Stimulated activated CD4-positive, alpha-beta T cell treated with anti-CD3 and anti-CD28 coated beads, Interleukin-15, amount 100 ng/mL, for 48 hours (primary cell): ENCODE data around the gene C20orf96.
"Not testable (repeated sequence)": the region's sequence is repeated elsewhere in the genome, so short reads cannot be mapped to it uniquely, and the experiment has no call there.

Experiments
- DNase-seq, 2 donors: peaks; one replicate each; pipeline ENCODE4 v3.0.0-alpha.2; 2020; ENCODE audit warnings: low read depth in 2 of 2

C20orf96 gene, protein sequence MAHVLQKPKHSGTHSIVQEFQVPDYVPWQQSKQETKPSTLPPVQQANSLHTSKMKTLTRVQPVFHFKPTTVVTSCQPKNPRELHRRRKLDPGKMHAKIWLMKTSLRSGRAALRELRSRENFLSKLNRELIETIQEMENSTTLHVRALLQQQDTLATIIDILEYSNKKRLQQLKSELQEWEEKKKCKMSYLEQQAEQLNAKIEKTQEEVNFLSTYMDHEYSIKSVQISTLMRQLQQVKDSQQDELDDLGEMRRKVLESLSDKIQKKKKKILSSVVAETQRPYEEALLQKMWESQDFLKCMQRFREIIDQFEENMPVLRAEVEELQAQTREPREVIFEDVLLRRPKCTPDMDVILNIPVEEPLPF

DNA sequence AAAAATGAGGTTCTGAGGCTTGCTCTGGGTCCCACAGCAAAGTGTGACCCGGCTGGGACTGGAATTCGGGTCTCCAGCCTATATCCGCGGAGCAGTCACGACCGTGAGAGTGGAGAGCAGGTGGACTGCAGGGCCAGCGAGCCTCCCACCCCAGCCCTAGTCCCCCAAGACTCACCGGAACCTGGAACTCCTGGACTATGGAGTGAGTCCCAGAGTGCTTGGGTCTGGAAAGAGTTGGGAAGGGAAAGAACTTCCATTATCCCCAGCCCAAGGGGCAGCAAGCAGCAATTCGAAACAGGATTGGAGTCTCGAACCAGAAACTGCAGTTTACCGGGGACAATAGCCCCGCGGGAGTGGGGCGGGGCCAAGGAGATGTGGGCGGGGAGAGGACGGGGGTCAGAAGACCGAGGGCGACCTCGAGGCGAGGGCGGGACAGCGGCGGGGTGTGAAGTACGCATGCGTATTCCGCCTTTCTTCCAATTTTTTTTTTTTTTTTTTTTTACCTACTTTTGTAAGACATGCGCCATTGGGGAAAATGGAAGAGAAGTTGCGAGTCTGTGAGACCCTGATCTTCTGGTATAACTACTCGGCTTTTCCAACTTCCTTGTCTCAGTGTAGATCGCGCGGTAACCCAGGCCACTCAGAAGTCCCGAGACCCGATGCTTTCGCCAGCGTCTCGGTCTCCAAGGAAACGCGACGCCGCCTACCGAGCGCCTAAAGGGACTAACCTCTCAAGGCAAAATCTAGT is at the start of gene C20orf96:
Gene C20orf96, minus strand, starts transcription at position 667 of the 748 bp plus-strand sequence. Its CDS starts 140 bp downstream, at position 527.
- DNase-seq: peak; percentile 77 to 87

DNA sequence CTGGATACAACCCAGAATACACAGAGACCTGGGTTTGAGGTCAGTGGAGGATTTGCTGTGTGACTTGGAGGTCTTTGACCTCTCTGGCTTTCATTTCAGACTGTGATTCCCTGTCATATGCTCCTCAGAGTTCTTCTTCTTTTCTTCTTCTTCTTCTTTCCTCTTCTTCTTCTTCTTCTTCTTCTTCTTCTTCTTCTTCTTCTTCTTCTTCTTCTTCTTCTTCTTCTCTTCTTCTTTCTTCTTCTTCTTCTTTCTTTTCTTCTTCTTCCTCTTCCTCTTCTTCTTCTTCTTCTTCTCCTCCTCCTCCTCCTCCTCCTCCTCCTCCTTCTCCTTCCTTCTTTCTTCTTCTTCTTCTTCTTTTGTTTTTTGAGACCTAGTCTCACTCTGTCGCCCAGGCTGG is 45.5 kb upstream of the C20orf96 start:
- not testable (repeated sequence) for DNase-seq

DNA sequence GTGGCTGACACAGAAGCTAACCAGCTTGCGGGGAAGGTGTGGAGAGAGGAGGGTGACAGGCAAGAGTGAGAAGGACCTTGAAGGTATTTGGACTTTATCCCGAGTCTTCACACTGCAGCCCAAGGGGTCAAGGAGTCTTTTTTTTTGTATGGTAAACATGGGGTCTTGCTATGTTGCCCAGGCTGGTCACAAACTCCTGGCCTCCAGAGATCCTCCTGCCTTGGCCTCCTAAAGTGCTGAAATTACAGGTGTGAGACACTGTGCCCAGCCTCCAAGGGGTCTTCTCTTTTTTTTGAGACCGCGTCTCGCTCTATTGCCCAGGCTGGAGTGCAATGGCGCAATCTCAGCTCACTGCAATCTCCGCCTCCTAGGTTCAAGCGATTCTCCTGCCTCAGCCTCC is 44.0 kb upstream of the C20orf96 start:
- no peak for DNase-seq

DNA sequence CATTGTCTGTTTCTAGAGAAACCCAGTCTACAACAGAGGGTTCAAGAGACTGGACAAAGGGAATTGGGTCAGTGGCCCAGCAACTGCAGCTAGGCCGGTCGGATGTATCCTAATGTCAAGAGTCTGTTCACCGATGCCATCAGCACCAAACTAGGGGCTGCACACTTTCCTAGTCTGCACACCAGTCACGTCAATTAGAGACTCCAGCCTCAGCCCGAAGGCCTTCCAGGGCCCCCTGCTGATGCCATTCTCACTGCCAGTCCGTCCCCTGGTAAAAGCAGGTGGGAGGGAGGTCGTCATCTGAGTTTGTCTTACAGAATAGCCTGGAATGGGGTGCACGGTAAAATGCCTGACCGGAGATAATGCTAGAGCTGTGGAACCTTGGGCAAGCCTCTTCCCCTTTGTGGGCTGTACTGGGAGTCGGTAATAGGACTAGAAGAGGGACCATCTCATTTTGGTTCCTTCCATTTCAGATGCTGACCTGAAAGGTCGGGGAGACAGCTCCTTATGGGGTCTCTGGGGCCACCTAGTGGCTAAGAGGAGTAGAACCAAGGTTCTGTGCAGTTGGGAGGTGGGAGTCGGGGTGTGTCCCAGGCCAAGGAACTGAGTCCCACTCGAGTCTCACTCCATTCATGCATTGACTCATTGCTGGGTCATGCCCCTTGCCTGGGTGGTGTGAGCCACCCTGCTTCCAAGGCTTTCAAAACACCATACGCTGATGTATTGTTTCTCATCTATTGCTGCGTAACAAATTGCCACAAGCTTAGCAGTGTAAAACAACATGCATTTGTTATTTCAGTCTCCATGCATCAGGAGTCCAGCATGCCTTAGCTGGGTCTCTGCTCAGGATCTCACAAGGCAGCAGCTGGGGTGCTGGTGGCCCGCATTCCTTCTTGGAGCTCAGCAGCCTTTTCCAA is 39.9 kb upstream of the C20orf96 start:
- DNase-seq: peak in 1 of 2 donors; percentile 39

DNA sequence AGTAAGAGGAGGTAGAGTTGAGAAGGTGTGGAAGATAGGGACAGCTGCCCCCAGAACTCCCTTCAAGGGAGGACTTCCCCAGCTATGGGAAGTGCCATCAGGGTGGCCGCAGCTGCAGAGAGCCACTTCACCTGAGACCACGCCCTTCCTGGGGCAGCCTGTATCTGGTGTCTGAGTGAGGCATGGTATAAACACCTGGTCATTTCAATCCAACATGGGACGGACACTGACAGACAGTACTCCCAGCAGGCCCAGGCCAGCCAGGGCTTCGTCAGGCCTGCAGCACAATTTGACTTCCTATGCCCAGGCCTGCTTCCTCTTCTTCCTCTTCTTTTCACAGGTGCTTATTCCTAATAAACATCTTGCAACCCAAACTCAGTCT is 39.3 kb upstream of the C20orf96 start:
- DNase-seq: no peak

DNA sequence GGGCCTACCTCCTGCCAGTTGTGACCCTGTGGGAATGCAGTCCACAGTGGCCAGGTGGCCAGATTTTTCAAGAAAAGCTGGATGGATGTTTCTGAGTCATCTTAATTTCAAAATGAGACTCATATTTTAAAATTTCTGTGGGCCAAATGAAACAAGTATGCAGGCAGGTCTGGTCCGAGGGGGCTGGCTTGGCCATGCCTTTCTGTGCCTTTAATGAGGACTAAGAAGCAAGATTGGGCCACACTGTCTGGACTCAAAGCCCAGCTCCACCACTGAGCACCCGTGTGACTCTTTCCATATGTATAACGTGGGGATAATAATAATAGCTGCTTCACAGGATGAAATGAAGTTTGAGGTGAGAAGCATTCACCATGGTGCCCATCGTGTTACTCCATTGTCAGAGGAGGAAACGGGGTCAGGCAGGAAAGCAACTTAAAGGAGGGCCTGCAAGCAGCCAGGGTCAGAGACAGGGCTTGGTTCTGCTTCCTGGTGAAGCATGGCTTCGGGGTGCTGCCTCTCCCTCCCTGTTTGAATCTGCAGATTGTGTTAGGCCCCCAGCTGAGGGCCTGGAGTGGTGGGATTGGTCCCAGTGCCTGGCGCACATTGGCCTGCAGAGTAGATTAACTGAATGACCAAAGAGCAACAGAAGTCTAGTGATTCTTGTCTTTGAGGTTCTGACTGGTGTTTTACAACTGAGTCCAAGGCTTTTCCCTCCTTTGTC is 38.6 kb upstream of the C20orf96 start:
- DNase-seq: no peak

DNA sequence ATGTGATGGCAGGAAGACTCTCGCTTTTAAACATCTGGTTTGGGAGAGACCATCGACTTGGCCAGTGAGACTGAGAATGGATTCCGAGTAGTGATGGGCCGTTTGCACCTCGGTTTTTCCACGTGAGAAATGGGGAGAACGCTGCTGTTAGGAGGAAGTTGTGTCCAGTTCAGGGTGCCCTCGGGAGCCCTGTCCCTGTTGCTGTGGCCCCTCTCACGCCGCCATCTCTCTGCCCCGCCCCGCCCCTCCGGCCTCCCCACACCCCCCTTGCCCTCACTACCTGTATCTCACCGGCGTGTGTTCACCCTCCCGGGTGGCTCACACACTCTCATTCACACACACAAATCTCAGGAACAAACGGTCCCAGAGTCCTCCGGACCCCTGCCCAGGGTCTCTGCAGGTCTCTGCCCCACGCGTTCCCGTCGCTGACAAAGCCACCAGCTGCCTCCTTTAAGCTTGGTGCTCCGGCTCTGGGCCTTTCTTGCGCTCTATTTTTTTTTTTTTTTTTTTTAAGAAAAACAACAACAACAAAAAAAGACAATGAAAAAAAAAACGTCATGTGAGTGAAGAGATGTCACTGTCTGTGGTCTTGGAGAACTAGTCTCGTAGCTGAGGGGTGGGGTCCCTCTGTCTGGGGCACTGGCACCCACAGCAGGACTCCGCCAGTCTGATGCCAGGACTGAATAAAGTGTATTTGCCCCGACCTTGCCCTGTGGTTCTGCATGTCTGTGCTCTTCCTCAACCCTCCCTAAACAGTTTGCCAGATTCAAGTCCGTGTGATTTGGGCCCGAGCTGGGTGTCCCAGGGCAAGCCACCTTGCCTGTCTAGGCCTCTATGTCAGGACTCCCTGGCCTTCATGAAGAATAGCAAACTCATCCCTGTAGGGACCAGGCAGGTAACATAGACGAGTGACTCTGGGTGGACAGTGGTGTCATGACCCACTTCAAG is 37.8 kb upstream of the C20orf96 start:
- DNase-seq: no peak

DNA sequence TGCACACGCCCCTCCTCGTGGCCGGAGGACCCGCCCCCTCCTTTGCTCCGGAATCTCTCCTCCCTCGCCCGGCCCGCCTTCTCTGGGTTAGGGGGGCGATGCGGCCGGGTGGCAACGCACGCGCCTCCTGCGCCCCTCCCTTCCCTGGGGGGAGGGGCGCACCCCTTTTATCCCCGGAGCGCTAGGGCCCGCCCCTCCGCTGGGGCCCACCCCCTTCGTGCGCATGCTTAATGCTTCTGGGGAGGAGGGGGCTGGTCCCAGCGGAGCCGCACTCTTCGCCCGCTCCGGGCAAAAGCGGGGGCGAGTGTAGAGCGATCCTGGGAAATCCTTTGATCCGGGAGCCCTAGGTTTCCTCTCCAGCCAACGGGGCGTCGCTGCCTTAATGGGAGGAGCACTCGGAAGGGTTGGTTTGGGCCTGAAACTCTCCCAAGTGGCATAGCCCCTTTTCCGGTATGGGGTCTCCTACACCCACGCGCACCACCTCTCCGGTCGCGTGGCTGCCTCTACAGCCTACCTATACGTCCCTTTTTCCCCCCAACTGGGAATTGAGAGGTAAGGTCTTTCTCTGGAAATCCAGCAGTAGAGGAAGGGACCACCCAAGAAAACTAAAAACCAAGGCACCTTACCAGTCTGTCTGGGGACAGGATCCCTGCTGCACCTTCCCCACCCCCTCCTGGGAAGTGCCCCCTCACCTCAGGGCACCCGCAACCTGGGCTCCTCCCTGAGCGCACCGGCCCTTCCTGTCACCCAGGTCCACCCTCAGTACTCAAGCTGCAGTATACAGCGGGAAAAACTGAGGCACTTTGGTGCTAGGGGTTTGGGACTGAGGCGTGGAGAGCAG is 36.9 kb upstream of the C20orf96 start:
- DNase-seq: peak; percentile 64 to 73

DNA sequence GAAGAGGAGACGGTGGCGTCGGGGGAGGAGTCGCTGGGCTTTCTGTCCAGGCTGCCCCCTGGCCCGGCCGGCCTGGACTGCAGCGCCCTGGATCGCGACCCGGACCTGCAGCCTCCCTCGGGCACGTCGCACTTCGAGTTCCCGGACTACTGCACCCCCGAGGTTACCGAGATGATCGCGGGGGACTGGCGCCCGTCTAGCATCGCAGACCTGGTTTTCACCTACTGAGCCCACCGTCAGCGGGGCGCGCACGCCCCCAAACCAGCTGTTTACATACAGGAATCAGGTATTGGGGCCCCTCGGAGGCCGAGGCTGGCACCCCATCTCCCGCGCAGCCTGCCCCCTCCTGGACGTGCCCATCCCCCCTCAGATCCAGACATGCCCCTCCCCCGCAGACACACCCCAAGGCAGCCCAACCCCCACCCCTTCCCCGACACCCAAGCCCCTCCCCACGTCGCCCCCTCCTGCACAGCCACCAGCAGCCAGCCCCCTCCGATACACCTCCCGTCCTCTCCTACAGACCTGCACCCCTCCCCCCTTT is 36.2 kb upstream of the C20orf96 start:
- DNase-seq: no peak

DNA sequence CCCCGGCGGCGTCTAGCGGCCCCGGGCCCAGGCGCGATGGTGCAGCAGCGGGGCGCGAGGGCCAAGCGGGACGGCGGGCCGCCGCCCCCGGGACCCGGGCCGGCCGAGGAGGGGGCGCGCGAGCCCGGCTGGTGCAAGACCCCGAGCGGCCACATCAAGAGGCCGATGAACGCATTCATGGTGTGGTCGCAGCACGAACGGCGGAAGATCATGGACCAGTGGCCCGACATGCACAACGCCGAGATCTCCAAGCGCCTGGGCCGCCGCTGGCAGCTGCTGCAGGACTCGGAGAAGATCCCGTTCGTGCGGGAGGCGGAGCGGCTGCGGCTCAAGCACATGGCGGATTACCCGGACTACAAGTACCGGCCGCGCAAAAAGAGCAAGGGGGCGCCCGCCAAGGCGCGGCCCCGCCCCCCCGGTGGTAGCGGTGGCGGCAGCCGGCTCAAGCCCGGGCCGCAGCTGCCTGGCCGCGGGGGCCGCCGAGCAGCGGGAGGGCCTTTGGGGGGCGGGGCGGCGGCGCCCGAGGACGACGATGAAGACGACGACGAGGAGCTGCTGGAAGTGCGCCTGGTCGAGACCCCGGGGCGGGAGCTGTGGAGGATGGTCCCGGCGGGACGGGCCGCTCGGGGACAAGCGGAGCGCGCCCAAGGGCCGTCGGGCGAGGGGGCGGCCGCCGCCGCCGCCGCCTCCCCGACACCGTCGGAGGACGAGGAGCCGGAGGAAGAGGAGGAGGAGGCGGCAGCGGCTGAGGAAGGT is 35.5 kb upstream of the C20orf96 start:
- DNase-seq: no peak

DNA sequence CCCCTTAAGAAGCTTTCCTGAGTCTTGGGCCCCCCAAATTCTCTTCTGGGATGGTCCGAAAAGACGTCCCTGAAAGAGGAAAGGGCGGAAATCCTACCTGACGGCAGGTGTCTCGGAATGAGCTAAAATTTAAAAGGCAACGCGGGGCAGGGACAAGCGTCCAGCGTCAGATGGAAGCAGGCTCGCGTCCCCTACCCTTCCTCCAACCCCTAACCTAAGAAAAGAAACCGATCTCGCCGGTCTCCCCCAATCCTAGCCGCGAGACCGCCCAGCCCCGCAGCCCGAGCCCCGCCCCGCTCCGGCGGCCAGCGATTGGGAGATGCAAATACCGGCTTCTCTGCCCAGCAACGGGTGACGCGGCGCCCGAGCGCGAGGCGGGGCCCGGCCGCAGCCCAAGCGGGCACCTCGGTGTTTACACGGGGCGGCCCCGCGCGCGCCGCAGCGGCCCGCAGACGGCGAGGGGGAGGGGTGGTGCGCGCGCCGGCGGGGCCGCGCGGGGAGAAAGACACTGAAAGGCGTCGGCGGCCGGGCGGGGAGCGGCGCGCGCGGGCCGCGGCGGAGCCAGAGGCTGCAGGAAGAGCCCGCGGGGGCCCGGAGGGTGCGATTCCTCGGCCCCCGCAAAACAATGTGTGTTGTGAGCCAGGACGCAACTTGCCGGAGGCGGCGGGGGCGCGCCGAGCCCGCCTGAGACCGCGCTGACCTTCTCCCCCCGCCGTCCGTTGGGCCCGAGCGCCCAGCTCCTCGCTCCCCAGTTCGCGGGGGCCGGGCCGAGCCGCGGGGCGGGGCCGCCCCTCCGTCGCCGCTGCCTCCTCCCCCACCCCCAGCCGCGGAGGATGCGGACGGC is 34.7 kb upstream of the C20orf96 start, which contains the start of gene SOX12:
Gene SOX12, plus strand, starts transcription at position 508 of the 844 bp plus-strand sequence. CDS start 373 bp downstream, outside the sequence.
- DNase-seq: peak; percentile 90 to 97

DNA sequence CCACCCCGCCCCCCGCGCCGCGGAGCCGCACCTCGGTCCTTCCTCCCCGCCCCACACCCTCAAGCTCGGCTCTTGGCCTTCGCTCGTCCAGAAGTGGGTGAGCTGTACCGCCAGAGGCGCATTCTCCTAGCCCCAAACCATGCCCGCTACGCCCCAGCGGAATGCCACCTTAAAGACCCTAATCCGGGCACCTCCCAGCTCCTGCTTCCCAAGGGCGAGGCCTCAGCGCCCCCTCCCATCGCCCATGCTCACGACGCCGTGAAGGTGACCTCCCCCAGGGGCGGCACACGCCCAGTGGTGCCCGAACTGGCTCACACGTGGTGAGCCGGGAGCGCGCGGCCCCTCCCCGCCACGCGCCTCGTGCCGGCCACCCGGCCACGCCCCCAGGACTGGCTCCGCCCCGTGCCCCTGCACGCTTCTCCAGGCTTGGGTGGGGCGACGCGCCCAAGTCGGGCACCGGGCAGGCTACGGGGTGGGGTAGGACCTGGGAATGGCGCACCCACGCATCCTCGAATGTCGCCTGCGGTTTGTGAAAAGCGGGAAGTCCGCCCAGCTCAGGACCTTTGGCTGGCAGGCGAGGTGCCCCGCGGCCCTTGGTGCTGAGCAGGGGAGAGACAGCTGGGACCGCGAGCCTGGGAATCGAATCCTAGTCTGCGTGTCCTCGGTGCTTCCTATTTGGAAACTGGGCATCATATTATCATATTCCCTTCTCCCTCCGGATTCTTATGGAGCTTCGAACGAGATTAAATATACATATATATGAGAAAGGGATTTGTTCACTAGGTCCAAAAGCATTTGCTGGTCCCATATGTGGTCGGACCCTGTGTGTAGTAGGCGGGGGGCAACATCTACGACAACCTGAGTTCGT is 33.9 kb upstream of the C20orf96 start:
- DNase-seq: peak; percentile 75 to 87

DNA sequence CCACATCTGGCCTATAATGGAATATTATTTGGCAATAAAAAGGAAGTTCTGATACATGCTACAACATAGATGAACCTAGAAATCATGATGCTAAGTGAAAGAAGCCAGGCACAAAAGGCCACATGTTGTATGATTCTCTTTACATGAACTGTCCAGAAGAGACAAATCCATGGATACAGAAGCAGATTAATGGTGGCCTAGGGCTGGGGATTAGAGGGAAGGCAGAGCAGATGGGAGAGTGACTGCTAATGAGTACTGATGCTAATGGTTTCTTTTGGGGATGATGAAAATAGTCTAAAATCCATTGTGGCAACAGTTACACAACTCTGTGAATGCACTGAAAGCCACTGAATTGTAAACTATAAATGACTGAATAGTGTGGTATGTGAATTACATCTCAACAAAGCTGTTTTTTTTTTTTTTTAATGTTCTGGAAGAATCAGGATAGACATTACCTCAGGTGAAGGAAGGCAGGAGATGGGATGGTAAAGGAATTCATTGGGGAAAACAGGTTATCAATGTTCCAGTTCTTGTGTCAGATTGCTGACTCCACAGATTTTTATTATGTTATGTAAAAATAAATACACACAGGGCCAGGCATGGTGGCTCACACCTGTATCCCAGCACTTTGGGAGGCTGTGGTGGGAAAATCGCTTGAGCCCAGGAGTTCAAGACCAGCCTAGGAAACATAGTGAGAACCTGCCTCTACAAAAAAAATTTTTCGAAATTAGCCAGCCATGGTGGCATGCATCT is 25.9 kb upstream of the C20orf96 start:
- no peak for DNase-seq

DNA sequence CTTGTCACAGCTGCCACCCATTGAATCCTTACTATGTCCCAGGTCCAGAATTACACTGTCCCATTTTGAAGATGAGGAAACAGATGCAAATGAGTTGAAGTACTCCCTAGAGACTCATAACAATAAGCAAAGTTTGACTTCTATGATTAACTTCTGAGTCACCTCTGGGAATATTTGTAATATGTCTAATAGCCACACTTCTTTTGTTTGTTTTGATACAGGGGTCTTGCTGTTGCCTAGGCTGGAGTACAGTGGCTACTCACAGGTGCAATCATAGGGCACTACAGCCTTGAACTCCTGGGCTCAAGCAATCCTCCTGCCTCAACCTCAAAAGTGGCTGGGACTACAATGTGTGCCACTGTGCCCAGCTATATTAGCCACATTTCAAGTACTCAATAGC is 23.4 kb upstream of the C20orf96 start:
- no peak for DNase-seq

DNA sequence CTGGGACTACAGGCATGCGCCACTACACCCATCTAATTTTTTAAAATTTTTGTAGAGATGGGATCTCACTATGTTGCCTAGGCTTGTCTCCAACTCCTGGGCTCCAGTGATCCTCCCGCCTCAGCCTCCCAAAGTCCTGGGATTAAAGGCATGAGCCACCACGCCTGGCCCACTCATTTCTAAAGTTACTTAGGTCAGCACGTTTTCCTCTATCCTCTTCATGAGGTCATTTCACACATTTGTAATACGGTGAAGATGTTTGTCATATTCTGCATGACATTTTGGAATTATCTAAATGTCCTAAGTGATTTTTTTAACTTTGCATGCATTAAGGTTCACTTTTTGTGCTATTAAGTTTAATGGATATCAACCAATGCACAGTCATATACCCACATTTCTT is 22.9 kb upstream of the C20orf96 start:
- DNase-seq: no peak

DNA sequence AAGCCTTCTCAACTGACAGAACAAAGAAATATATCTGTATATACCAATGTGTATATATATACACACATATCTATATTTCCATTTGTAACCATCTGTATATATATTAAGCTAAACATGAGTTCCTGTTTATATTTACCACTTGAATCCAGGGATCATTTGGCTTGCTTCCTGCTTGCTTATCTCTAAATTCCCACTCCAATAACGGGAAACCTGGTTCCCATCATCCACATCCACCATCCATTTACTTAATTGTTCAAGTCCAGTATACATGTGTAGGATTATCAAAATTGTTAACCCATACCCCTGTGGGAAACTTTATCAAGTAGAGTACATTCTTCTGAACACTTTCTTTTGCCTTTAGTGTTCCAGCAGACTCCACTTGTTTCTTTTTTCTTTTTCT is 22.3 kb upstream of the C20orf96 start:
- DNase-seq: no peak
